Dendritic cell treated with granulocyte-macrophage colony-stimulating factor and Interleukin-4, amounts not matched to agents 40 ng/mL and 50 ng/mL, for 4 days (primary cell): ENCODE results near the gene USH1C.

Source experiments
- H3K27ac Mint-ChIP-seq: one replicate; pipeline ENCODE4 v1.8.0; 2022; ENCODE audit warnings: mild to moderate bottlenecking, mixed read lengths
- H3K27me3 Mint-ChIP-seq: one replicate; pipeline ENCODE4 v1.8.0; 2022; ENCODE audit warnings: mild to moderate bottlenecking, mixed read lengths
- H3K36me3 Mint-ChIP-seq: one replicate; pipeline ENCODE4 v1.8.0; 2022; ENCODE audit warnings: low read depth, mixed read lengths
- H3K4me1 Mint-ChIP-seq: one replicate; pipeline ENCODE4 v1.8.0; 2022; ENCODE audit warnings: low read depth, mixed read lengths
- H3K4me3 Mint-ChIP-seq: one replicate; pipeline ENCODE4 v1.8.0; 2022; ENCODE audit warnings: mild to moderate bottlenecking, moderate library complexity, mixed read lengths
- H3K9me3 Mint-ChIP-seq: one replicate; pipeline ENCODE4 v1.8.0; 2022; ENCODE audit warnings: mixed read lengths
- intact Hi-C: fragments of 100-400 bp; cut with micrococcal nuclease; formaldehyde crosslinking; loops from one replicate; pipeline ENCODE4 v1.15.0; 2022

Gene USH1C

GRCh38 chr11:17462940-17463339 lies 81.3 kb downstream of the USH1C start:
- H3K4me3 Mint-ChIP-seq: no peak overlapping the region

GRCh38 chr11:17460406-17460805 lies 83.8 kb downstream of the USH1C start:
- no peaks in the 10 kb centered on the region for H3K27me3 Mint-ChIP-seq
- H3K4me3 Mint-ChIP-seq: no peak overlapping the region
- intact Hi-C loops: no loop called here

More at GRCh38 chr11:17462940-17463339, 81.3 kb downstream of the USH1C start:
- Mint-ChIP-seq H3K27ac (no peak overlapping the region), H3K9me3 (no peaks in the 10 kb centered on the region), H3K36me3 (no peaks in the 10 kb centered on the region), H3K4me1 (no peaks in the 10 kb centered on the region), H3K27me3 (no peaks in the 10 kb centered on the region)
- intact Hi-C loops: no loop called here

GRCh38 chr11:17459236-17459896 lies 84.8 kb downstream of the USH1C start:
- Mint-ChIP-seq H3K36me3 (no peaks in the 10 kb centered on the region), H3K4me3 (no peak overlapping the region), H3K27ac (no peak overlapping the region), H3K27me3 (no peaks in the 10 kb centered on the region), H3K9me3 (no peaks in the 10 kb centered on the region), H3K4me1 (no peaks in the 10 kb centered on the region)
- intact Hi-C loops: no loop called here

More at GRCh38 chr11:17460406-17460805, 83.8 kb downstream of the USH1C start:
- Mint-ChIP-seq H3K36me3 (no peaks in the 10 kb centered on the region), H3K9me3 (no peaks in the 10 kb centered on the region), H3K27ac (no peak overlapping the region), H3K4me1 (no peaks in the 10 kb centered on the region)

GRCh38 chr11:17458268-17458667 lies 85.9 kb downstream of the USH1C start:
- intact Hi-C loops: no loop called here
- H3K9me3 Mint-ChIP-seq: no peaks in the 10 kb centered on the region

GRCh38 chr11:17457396-17458173 lies 86.6 kb downstream of the USH1C start:
- no peaks in the 10 kb centered on the region for H3K27me3 Mint-ChIP-seq
- H3K27ac Mint-ChIP-seq: no peak overlapping the region
- H3K9me3 Mint-ChIP-seq: no peaks in the 10 kb centered on the region
- H3K4me3 Mint-ChIP-seq: no peak overlapping the region
- intact Hi-C loops: no loop called here
- H3K4me1 Mint-ChIP-seq: no peaks in the 10 kb centered on the region
- no peaks in the 10 kb centered on the region for H3K36me3 Mint-ChIP-seq

More at GRCh38 chr11:17458268-17458667, 85.9 kb downstream of the USH1C start:
- Mint-ChIP-seq H3K27me3 (no peaks in the 10 kb centered on the region), H3K4me1 (no peaks in the 10 kb centered on the region), H3K4me3 (no peak overlapping the region), H3K27ac (no peak overlapping the region), H3K36me3 (no peaks in the 10 kb centered on the region)

GRCh38 chr11:17452668-17453067 lies 91.5 kb downstream of the USH1C start:
- no peak overlapping the region for H3K27ac Mint-ChIP-seq
- no peaks in the 10 kb centered on the region for H3K4me1 Mint-ChIP-seq
- intact Hi-C loops: no loop called here
- no peak overlapping the region for H3K4me3 Mint-ChIP-seq
- H3K36me3 Mint-ChIP-seq: no peaks in the 10 kb centered on the region
- H3K27me3 Mint-ChIP-seq: no peaks in the 10 kb centered on the region
- H3K9me3 Mint-ChIP-seq: no peaks in the 10 kb centered on the region

- Mint-ChIP-seq H3K36me3 (no peaks in the 10 kb centered on the region), H3K4me1 (no peaks in the 10 kb centered on the region), H3K4me3 (no peak overlapping the region), H3K27ac (no peak overlapping the region), H3K9me3 (no peaks in the 10 kb centered on the region), H3K27me3 (no peaks in the 10 kb centered on the region)
- intact Hi-C loops: no loop called here
Measured at GRCh38 chr11:17449158-17449557, 95.1 kb downstream of the USH1C start.

GRCh38 chr11:17446482-17446881 lies 97.7 kb downstream of the USH1C start:
- Mint-ChIP-seq H3K4me3 (no peak overlapping the region), H3K4me1 (no peaks in the 10 kb centered on the region), H3K27me3 (no peaks in the 10 kb centered on the region), H3K27ac (no peak overlapping the region), H3K36me3 (no peaks in the 10 kb centered on the region), H3K9me3 (no peaks in the 10 kb centered on the region)
- intact Hi-C loops: no loop called here

GRCh38 chr11:17445240-17445795 lies 98.9 kb downstream of the USH1C start:
- intact Hi-C loops: no loop called here
- no peak overlapping the region for H3K27ac Mint-ChIP-seq
- H3K27me3 Mint-ChIP-seq: no peaks in the 10 kb centered on the region
- no peaks in the 10 kb centered on the region for H3K36me3 Mint-ChIP-seq
- H3K4me1 Mint-ChIP-seq: no peaks in the 10 kb centered on the region
- no peak overlapping the region for H3K4me3 Mint-ChIP-seq
- no peaks in the 10 kb centered on the region for H3K9me3 Mint-ChIP-seq

GRCh38 chr11:17443926-17444690 lies 100.1 kb downstream of the USH1C start:
- no peaks in the 10 kb centered on the region for H3K4me1 Mint-ChIP-seq
- no peaks in the 10 kb centered on the region for H3K9me3 Mint-ChIP-seq
- intact Hi-C loops: no loop called here
- H3K27me3 Mint-ChIP-seq: peaks cover 8% of the 10 kb centered on the region
- no peak overlapping the region for H3K4me3 Mint-ChIP-seq
- no peaks in the 10 kb centered on the region for H3K36me3 Mint-ChIP-seq
- no peak overlapping the region for H3K27ac Mint-ChIP-seq
